ENCODE results near the gene USP17L21.
"Not testable (repeated sequence)": the region's sequence is repeated elsewhere in the genome, so short reads cannot be mapped to it uniquely, and the experiment has no call there.

The USP17L21 gene

DNA sequence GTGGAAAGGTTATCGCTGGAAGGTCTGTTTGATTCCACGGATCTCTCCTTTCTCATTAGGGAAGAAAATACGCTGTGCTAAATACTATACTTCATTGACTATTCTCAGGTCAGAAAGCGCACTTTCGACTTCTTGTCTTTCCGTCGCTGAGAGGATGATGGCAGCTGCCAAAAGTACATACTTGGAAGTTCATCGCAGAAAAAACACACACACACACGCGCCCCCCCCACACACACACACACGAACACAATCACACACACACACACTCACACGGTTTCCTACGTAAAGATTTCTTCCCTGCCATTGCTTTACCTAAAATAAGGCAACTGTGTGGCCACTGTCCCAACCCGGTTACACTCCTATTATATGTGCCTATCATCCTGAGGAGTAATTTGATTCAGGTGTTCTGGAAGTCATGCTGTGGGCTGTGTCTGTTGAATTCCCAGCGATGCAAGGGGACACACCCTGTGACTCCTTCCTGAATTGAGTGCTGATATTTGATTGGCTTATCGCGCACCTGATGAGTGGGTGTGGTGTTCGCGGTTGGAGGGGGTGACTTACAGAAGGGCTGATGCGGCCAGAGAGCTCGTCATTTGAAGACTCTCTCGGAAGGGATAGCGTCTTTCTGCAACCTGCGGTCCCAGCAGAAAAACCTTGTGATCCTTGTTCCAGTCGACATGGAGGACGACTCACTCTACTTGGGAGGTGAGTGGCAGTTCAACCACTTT lies 14.6 kb upstream of the USP17L21 start, which contains the start of gene USP17L18:
USP17L18 (plus strand) TSS at position 678 of the 728 bp plus-strand sequence; CDS start at position 678, 0 bp downstream.
- not testable (repeated sequence) for TF ChIP-seq POLR2AphosphoS5 (IDR thresholded peaks at IDR 0.05; ENCODE audit: low read depth, low read length); TAF1 (IDR thresholded peaks at IDR 0.05; ENCODE audit: borderline replicate concordance, insufficient read depth, low read length)
- TF ChIP-seq, protein P1, sequence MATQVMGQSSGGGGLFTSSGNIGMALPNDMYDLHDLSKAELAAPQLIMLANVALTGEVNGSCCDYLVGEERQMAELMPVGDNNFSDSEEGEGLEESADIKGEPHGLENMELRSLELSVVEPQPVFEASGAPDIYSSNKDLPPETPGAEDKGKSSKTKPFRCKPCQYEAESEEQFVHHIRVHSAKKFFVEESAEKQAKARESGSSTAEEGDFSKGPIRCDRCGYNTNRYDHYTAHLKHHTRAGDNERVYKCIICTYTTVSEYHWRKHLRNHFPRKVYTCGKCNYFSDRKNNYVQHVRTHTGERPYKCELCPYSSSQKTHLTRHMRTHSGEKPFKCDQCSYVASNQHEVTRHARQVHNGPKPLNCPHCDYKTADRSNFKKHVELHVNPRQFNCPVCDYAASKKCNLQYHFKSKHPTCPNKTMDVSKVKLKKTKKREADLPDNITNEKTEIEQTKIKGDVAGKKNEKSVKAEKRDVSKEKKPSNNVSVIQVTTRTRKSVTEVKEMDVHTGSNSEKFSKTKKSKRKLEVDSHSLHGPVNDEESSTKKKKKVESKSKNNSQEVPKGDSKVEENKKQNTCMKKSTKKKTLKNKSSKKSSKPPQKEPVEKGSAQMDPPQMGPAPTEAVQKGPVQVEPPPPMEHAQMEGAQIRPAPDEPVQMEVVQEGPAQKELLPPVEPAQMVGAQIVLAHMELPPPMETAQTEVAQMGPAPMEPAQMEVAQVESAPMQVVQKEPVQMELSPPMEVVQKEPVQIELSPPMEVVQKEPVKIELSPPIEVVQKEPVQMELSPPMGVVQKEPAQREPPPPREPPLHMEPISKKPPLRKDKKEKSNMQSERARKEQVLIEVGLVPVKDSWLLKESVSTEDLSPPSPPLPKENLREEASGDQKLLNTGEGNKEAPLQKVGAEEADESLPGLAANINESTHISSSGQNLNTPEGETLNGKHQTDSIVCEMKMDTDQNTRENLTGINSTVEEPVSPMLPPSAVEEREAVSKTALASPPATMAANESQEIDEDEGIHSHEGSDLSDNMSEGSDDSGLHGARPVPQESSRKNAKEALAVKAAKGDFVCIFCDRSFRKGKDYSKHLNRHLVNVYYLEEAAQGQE (IDR thresholded peaks at IDR 0.05; ENCODE audit: insufficient read depth in 1 of 2, low read depth in 2 of 2, low read length in 2 of 2), result not testable (repeated sequence)

DNA sequence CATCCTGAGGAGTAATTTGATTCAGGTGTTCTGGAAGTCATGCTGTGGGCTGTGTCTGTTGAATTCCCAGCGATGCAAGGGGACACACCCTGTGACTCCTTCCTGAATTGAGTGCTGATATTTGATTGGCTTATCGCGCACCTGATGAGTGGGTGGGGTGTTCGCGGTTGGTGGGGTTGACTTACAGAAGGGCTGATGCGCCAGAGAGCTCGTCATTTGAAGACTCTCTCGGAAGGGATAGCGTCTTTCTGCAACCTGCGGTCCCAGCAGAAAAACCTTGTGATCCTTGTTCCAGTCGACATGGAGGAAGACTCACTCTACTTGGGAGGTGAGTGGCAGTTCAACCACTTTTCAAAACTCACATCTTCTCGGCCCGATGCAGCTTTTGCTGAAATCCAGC lies 9.6 kb upstream of the USP17L21 start, which contains the start of gene USP17L19:
USP17L19 (plus strand) TSS at position 301 of the 400 bp plus-strand sequence; CDS start at position 301, 0 bp downstream.
- TF ChIP-seq, protein P1 (IDR thresholded peaks at IDR 0.05; ENCODE audit: insufficient read depth in 1 of 2, low read depth in 2 of 2, low read length in 2 of 2), result not testable (repeated sequence)
- not testable (repeated sequence) for TF ChIP-seq POLR2AphosphoS5 (IDR thresholded peaks at IDR 0.05; ENCODE audit: low read depth, low read length); TAF1 (IDR thresholded peaks at IDR 0.05; ENCODE audit: borderline replicate concordance, insufficient read depth, low read length)

- TF ChIP-seq, protein P1 (IDR thresholded peaks at IDR 0.05; ENCODE audit: insufficient read depth in 1 of 2, low read depth in 2 of 2, low read length in 2 of 2), result not testable (repeated sequence)
- TF ChIP-seq TAF1 (IDR thresholded peaks at IDR 0.05; ENCODE audit: borderline replicate concordance, insufficient read depth, low read length); FOXP2 (optimal IDR thresholded peaks at IDR 0.05; ENCODE audit: borderline replicate concordance, extremely low read depth, extremely low read length, insufficient read depth): not testable (repeated sequence)
These were observed 4.8 kb upstream of the USP17L21 start, which contains the start of gene USP17L20 for GRCh38 chr4:9257824-9258223. Gene USP17L20 (plus strand): TSS chr4:9258124. CDS start chr4:9258124, 0 bp downstream.

DNA sequence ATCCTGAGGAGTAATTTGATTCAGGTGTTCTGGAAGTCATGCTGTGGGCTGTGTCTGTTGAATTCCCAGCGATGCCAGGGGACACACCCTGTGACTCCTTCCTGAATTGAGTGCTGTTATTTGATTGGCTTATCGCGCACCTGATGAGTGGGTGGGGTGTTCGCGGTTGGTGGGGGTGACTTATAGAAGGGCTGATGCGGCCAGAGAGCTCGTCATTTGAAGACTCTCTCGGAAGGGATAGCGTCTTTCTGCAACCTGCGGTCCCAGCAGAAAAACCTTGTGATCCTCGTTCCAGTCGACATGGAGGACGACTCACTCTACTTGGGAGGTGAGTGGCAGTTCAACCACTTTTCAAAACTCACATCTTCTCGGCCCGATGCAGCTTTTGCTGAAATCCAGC lies 4.6 kb downstream of the USP17L21 start, which contains the start of gene USP17L22:
USP17L22 (plus strand) TSS at position 301 of the 400 bp plus-strand sequence; CDS start at position 301, 0 bp downstream.
- not testable (repeated sequence) for TF ChIP-seq FOXP2 (optimal IDR thresholded peaks at IDR 0.05; ENCODE audit: borderline replicate concordance, extremely low read depth, extremely low read length, insufficient read depth); TAF1 (IDR thresholded peaks at IDR 0.05; ENCODE audit: borderline replicate concordance, insufficient read depth, low read length); SIN3A (IDR thresholded peaks at IDR 0.05; ENCODE audit: borderline replicate concordance, insufficient read depth, low read length)

Data from PFSK-1 (cell line).